ENCODE measurements around the gene POMC. TPM values are rescaled to one million over a fixed set of nuclear protein-coding genes. Genes with fewer than 3 reads are reported as not detected.

POMC gene
- total RNA-seq, 1 experiment from 2014 or later, result not detected

DNA sequence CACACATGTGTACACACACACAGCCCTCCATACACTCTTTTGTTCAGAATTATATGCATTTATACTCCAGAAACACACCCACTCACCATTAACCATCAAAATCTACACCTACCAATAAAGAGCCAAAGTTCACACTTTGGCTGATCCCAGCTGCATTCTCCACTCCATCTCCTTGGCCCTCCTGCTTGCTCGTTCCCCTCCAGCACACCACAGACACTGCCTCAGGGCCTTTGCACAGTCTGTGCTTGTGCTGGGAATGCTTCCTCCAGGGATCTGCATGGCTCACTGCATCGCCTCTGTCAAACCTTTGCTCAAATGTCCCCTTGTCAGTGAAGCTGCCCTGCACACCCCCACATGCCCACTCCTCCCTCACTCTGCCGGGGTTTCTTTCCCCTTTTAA lies 46.0 kb downstream of the POMC start:
- RAD21 ChIA-PET (ENCODE audit: low non-redundant PET in 1 of 2, low total read pairs in 2 of 2, uncharacterized antibody in 2 of 2, unreplicated experiment in 2 of 2), result no interaction called here
- H3K4me3 ChIP-seq (replicated peaks in 1 of 2; ENCODE audit: low read depth in 1 of 2, low read length in 2 of 2), result no peak overlapping the region
- POLR2A ChIA-PET, result no interaction called here
- TF ChIP-seq POLR2AphosphoS5 (IDR thresholded peaks at IDR 0.05; ENCODE audit: low read depth, low read length) (no peak), TCF7L2 (IDR thresholded peaks at IDR 0.05; ENCODE audit: borderline replicate concordance, extremely low read depth, insufficient read depth, insufficient read length) (no peak), EZH2phosphoT487 (IDR thresholded peaks at IDR 0.05; ENCODE audit: borderline replicate concordance) (no peak), SIN3A (IDR thresholded peaks at IDR 0.05; ENCODE audit: low read depth) (no peak), ZNF274 (IDR thresholded peaks at IDR 0.05; ENCODE audit: low read depth, low read length) (no peak), FOSL1 (IDR thresholded peaks at IDR 0.05; ENCODE audit: low read depth) (no peak), CEBPB (IDR thresholded peaks at IDR 0.05; ENCODE audit: low read depth) (no peak), EGR1 (IDR thresholded peaks at IDR 0.05; ENCODE audit: low read depth) (no peak), SP1 (IDR thresholded peaks at IDR 0.05; ENCODE audit: low read depth) (no peak), JUND (IDR thresholded peaks at IDR 0.05) (no peak), EZH2 (IDR thresholded peaks at IDR 0.05) (no peak), ELF1 (IDR thresholded peaks at IDR 0.05; ENCODE audit: borderline replicate concordance, low read depth) (no peak), SRF (IDR thresholded peaks at IDR 0.05; ENCODE audit: low read depth) (no peak)
- TF ChIP-seq, protein P1, sequence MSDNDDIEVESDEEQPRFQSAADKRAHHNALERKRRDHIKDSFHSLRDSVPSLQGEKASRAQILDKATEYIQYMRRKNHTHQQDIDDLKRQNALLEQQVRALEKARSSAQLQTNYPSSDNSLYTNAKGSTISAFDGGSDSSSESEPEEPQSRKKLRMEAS (IDR thresholded peaks at IDR 0.05), result no peak
- TF ChIP-seq, protein P2, sequence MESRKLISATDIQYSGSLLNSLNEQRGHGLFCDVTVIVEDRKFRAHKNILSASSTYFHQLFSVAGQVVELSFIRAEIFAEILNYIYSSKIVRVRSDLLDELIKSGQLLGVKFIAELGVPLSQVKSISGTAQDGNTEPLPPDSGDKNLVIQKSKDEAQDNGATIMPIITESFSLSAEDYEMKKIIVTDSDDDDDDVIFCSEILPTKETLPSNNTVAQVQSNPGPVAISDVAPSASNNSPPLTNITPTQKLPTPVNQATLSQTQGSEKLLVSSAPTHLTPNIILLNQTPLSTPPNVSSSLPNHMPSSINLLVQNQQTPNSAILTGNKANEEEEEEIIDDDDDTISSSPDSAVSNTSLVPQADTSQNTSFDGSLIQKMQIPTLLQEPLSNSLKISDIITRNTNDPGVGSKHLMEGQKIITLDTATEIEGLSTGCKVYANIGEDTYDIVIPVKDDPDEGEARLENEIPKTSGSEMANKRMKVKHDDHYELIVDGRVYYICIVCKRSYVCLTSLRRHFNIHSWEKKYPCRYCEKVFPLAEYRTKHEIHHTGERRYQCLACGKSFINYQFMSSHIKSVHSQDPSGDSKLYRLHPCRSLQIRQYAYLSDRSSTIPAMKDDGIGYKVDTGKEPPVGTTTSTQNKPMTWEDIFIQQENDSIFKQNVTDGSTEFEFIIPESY (IDR thresholded peaks at IDR 0.05; ENCODE audit: extremely low read depth, insufficient replicate concordance, low read length), result no peak
- TF ChIP-seq, protein P3, sequence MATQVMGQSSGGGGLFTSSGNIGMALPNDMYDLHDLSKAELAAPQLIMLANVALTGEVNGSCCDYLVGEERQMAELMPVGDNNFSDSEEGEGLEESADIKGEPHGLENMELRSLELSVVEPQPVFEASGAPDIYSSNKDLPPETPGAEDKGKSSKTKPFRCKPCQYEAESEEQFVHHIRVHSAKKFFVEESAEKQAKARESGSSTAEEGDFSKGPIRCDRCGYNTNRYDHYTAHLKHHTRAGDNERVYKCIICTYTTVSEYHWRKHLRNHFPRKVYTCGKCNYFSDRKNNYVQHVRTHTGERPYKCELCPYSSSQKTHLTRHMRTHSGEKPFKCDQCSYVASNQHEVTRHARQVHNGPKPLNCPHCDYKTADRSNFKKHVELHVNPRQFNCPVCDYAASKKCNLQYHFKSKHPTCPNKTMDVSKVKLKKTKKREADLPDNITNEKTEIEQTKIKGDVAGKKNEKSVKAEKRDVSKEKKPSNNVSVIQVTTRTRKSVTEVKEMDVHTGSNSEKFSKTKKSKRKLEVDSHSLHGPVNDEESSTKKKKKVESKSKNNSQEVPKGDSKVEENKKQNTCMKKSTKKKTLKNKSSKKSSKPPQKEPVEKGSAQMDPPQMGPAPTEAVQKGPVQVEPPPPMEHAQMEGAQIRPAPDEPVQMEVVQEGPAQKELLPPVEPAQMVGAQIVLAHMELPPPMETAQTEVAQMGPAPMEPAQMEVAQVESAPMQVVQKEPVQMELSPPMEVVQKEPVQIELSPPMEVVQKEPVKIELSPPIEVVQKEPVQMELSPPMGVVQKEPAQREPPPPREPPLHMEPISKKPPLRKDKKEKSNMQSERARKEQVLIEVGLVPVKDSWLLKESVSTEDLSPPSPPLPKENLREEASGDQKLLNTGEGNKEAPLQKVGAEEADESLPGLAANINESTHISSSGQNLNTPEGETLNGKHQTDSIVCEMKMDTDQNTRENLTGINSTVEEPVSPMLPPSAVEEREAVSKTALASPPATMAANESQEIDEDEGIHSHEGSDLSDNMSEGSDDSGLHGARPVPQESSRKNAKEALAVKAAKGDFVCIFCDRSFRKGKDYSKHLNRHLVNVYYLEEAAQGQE (IDR thresholded peaks at IDR 0.05; ENCODE audit: low read depth), result no peak
- ATAC-seq (no peak), DNase-seq (ENCODE audit: low read depth, low spot score) (no peak)
- H3K79me2 ChIP-seq (ENCODE audit: insufficient read depth, low read length), result no peaks in the 10 kb centered on the region
- H3K4me2 ChIP-seq (ENCODE audit: low read length), result no peak overlapping the region
- no peaks in the 10 kb centered on the region for H3K36me3 ChIP-seq (ENCODE audit: control insufficient read depth in 1 of 2, insufficient read depth in 2 of 2, low read length in 2 of 2)
- CTCF ChIA-PET, result no interaction called here
- H3K9me3 ChIP-seq (ENCODE audit: control insufficient read depth in 1 of 2, insufficient read depth in 1 of 2, low read depth in 1 of 2, low read length in 2 of 2), result no peaks in the 10 kb centered on the region
- H3K4me1 ChIP-seq (ENCODE audit: control insufficient read depth in 1 of 2, insufficient read depth in 2 of 2, low read length in 2 of 2), result peaks cover 0 to 4% of the 10 kb centered on the region in 2 experiments; a peak in 2 of 4 replicates
- H4K20me1 ChIP-seq (ENCODE audit: insufficient read depth), result no peaks in the 10 kb centered on the region
- no peak overlapping the region for H3K9ac ChIP-seq (ENCODE audit: low read length)
- no peaks in the 10 kb centered on the region for H3K9me2 ChIP-seq (ENCODE audit: insufficient read depth)
- H3K27ac ChIP-seq (ENCODE audit: low read depth, low read length), result no peak overlapping the region
- no peak overlapping the region for H2AFZ ChIP-seq (ENCODE audit: low read depth, low read length, poor library complexity, severe bottlenecking)
- no peaks in the 10 kb centered on the region for H3K27me3 ChIP-seq (ENCODE audit: insufficient read depth, low read length)
- intact Hi-C loops (cut with micrococcal nuclease), result no loop called here
- no TSS peak for BruUV-seq (replicated peaks)
